Aorta (tissue), 5 donors: ENCODE results near the gene COMMD3. TPM values are rescaled to one million over a fixed set of nuclear protein-coding genes. Genes with fewer than 3 reads are reported as not detected.

Source experiments
- ATAC-seq: fragments of 200-7000 bp; cut with Tn5 transposase; one replicate; pipeline ENCODE4 v1.9.1; 2022; ENCODE audit warnings: moderate library complexity; ENCODE audit not compliant: low FRiP score
- DNase-seq, 2 donors: peaks; one replicate each; pipeline ENCODE4 v3.0.0-alpha.2; 2020
- H3K27ac ChIP-seq, 2 donors: one replicate each; pipeline ENCODE4 v1.5.1; 2013; ENCODE audit warnings: low read length in 2 of 2, mild to moderate bottlenecking in 2 of 2, moderate library complexity in 2 of 2, control low read depth in 1 of 2, inconsistent platforms in 1 of 2, low read depth in 1 of 2
- H3K27me3 ChIP-seq, 2 donors: one replicate each; pipeline ENCODE4 v1.6.1; 2013; ENCODE audit warnings: control low read depth in 1 of 2, low read length in 1 of 2, mild to moderate bottlenecking in 1 of 2, moderate library complexity in 1 of 2; ENCODE audit not compliant: insufficient read depth in 2 of 2, control insufficient read depth in 1 of 2
- H3K36me3 ChIP-seq, 2 donors: one replicate each; pipeline ENCODE4 v1.6.1; 2013; ENCODE audit warnings: control low read depth in 1 of 2, low read length in 1 of 2, mild to moderate bottlenecking in 1 of 2; ENCODE audit not compliant: insufficient read depth in 2 of 2, control insufficient read depth in 1 of 2
- H3K4me1 ChIP-seq, 2 donors: one replicate each; pipeline ENCODE4 v1.6.1; 2013; ENCODE audit warnings: low read length in 2 of 2, control low read depth in 1 of 2, mild to moderate bottlenecking in 1 of 2, moderate library complexity in 1 of 2; ENCODE audit not compliant: insufficient read depth in 2 of 2, control insufficient read depth in 1 of 2
- H3K4me3 ChIP-seq, 2 donors: one replicate each; pipeline ENCODE4 v1.5.1; 2013; ENCODE audit warnings: low read length in 2 of 2, control low read depth in 1 of 2, mild to moderate bottlenecking in 1 of 2
- H3K9me3 ChIP-seq: one replicate; pipeline ENCODE4 v1.6.1; 2013; ENCODE audit warnings: mild to moderate bottlenecking, low read length; ENCODE audit not compliant: control insufficient read depth
- WGBS, 2 donors: extraction: QIAGEN DNeasy Blood & Tissue Kit; methylation state at CpG; one replicate each; pipeline ENCODE4 v1.1.7; 2013; 5-methylcytosine and 5-hydroxymethylcytosine counted together
- intact Hi-C, 2 donors: fragments of 100-400 bp; cut with DNase I; formaldehyde crosslinking; loops; one replicate each; pipeline versions ENCODE4 v1.14.2 to v1.15.0; 2022
- polyA plus RNA-seq, 2 donors: library from polyadenylated mRNA; stranded (reverse); fragments of 200-250 nt; gene quantifications; one replicate each; pipeline ENCODE4 v1.2.3, GENCODE V29; 2013
- total RNA-seq, 2 donors: library from RNA; stranded (reverse); fragmentation: NEBNext Ultra II Directional; extraction: Animal tissue kit (Norgen Biotek cat#: 25700); gene quantifications; one replicate each; pipeline ENCODE4 v1.2.1, GENCODE V29; 2021
- donor health status: healthy with polysubstance abuse.
- donor health status: Bipolar disorder and iron deficiency.
- donor health status: DM: no; HTN: no; CAD: no.
- donor health status: DM: no; HTN: no; CAD: no.
- donor health status: DM: yes; HTN: yes; CAD: no.

Gene COMMD3
- total and polyA plus RNA-seq, 4 donors = 38.9 to 75.8 (median 52.1) TPM

GRCh38 chr10:22326145-22326702, 10.0 kb downstream of the COMMD3 start:
- peak overlapping the region in 1 of 2 donors; percentile 52 for H3K27ac ChIP-seq
- no peaks in the 10 kb centered on the region for H3K27me3 ChIP-seq
- peaks cover 2 to 3% of the 10 kb centered on the region in 2 donors for H3K4me1 ChIP-seq
- peak overlapping the region; percentile 44 to 92 for H3K4me3 ChIP-seq
- H3K36me3 ChIP-seq = peaks cover 0 to 3% of the 10 kb centered on the region in 2 donors
- ATAC-seq (no peak), DNase-seq (no peak)
- no peaks in the 10 kb centered on the region for H3K9me3 ChIP-seq
- intact Hi-C loops = loop anchor here (10.0 kb wide), 4 partner anchors 229 to 831 kb away; partner anchors contain the start of genes DNAJC1 (in 1 of the 2) and SKIDA1 (in 1 of the 2)
- WGBS, 2 donors = 56 to 61% methylated on average over 8 of the region's 8 CpGs

GRCh38 chr10:22329150-22329549, 13.0 kb downstream of the COMMD3 start:
- no peak for ATAC-seq
- H3K36me3 ChIP-seq = peaks cover 0 to 3% of the 10 kb centered on the region in 2 donors
- no peaks in the 10 kb centered on the region for H3K27me3 ChIP-seq
- H3K27ac ChIP-seq = no peak overlapping the region
- WGBS, 2 donors = 96 to 97% methylated on average over 3 of the region's 3 CpGs
- H3K4me3 ChIP-seq = no peak overlapping the region
- peaks cover 0 to 2% of the 10 kb centered on the region in 2 donors for H3K4me1 ChIP-seq
- intact Hi-C loops = loop anchor here (10.0 kb wide), 4 partner anchors 226 to 834 kb away; partner anchors contain the start of genes DNAJC1 (in 1 of the 2) and SKIDA1 (in 1 of the 2)
- DNase-seq = no peak
- H3K9me3 ChIP-seq = no peaks in the 10 kb centered on the region

- ATAC-seq (no peak), DNase-seq (no peak)
- intact Hi-C loops = no loop called here
- WGBS, 2 donors = 92% methylated on average over 7 of the region's 7 CpGs
- Histone ChIP-seq H3K4me1 (no peaks in the 10 kb centered on the region), H3K9me3 (no peaks in the 10 kb centered on the region), H3K4me3 (no peak overlapping the region), H3K27me3 (no peaks in the 10 kb centered on the region), H3K27ac (no peak overlapping the region), H3K36me3 (peaks cover 0 to 3% of the 10 kb centered on the region in 2 donors)
These were observed 16.0 kb downstream of the COMMD3 start for GRCh38 chr10:22332116-22332692.

GRCh38 chr10:22333167-22333974, 17.2 kb downstream of the COMMD3 start:
- no peaks in the 10 kb centered on the region for H3K4me1 ChIP-seq
- no peak overlapping the region for H3K27ac ChIP-seq
- DNase-seq (no peak), ATAC-seq (no peak)
- intact Hi-C loops = no loop called here
- WGBS, 2 donors = 80 to 81% methylated on average over 25 of the region's 25 CpGs
- H3K4me3 ChIP-seq = no peak overlapping the region
- no peaks in the 10 kb centered on the region for H3K27me3 ChIP-seq
- H3K36me3 ChIP-seq = peaks cover 0 to 3% of the 10 kb centered on the region in 2 donors
- H3K9me3 ChIP-seq = no peaks in the 10 kb centered on the region

GRCh38 chr10:22333975-22334282, 17.7 kb downstream of the COMMD3 start:
- H3K9me3 ChIP-seq = no peaks in the 10 kb centered on the region
- H3K4me1 ChIP-seq = no peaks in the 10 kb centered on the region
- peaks cover 0 to 3% of the 10 kb centered on the region in 2 donors for H3K36me3 ChIP-seq
- intact Hi-C loops = no loop called here
- H3K4me3 ChIP-seq = no peak overlapping the region
- no peak overlapping the region for H3K27ac ChIP-seq
- WGBS, 2 donors = 69 to 71% methylated on average over 16 of the region's 16 CpGs
- ATAC-seq = no peak
- H3K27me3 ChIP-seq = no peaks in the 10 kb centered on the region
- DNase-seq = no peak

GRCh38 chr10:22334414-22335172, 18.4 kb downstream of the COMMD3 start:
- H3K36me3 ChIP-seq = no peaks in the 10 kb centered on the region
- H3K9me3 ChIP-seq = no peaks in the 10 kb centered on the region
- peak overlapping the region; percentile 27 to 49 for H3K4me3 ChIP-seq
- H3K4me1 ChIP-seq = no peaks in the 10 kb centered on the region
- ATAC-seq = peak; percentile 27
- H3K27ac ChIP-seq = no peak overlapping the region
- intact Hi-C loops = no loop called here
- 10 to 11% methylated on average over 73 of the region's 73 CpGs for WGBS, 2 donors
- H3K27me3 ChIP-seq = no peaks in the 10 kb centered on the region
- peak; percentile 46 to 79 for DNase-seq

GRCh38 chr10:22335173-22335933, 19.2 kb downstream of the COMMD3 start:
- no peaks in the 10 kb centered on the region for H3K4me1 ChIP-seq
- no peaks in the 10 kb centered on the region for H3K27me3 ChIP-seq
- DNase-seq (peak; percentile 71 to 81), ATAC-seq (peak; percentile 65)
- H3K27ac ChIP-seq = no peak overlapping the region
- H3K4me3 ChIP-seq = peak overlapping the region; percentile 27 to 49
- intact Hi-C loops = no loop called here
- WGBS, 2 donors = 3% methylated on average over 70 to 71 of the region's 71 CpGs
- no peaks in the 10 kb centered on the region for H3K36me3 ChIP-seq
- H3K9me3 ChIP-seq = no peaks in the 10 kb centered on the region
